NB4 (cell line): ENCODE results near the gene YPEL1.

Experiments used
- CTCF ChIP-seq: IDR thresholded peaks from one replicate; pipeline ENCODE4 v1.5.1; 2012; ENCODE audit warnings: low read depth, low read length
- MAX ChIP-seq: IDR thresholded peaks from 2 replicates; pipeline ENCODE4 v1.6.1; 2011; ENCODE audit warnings: low read depth, low read length
- POLR2A ChIP-seq: IDR thresholded peaks from 2 replicates; pipeline ENCODE4 v1.6.1; 2011; ENCODE audit warnings: mild to moderate bottlenecking; ENCODE audit not compliant: insufficient read length; ENCODE audit errors: extremely low read depth

- TF ChIP-seq CTCF (no peak), POLR2A (no peak), MAX (no peak)
These were observed 32.6 kb downstream of the YPEL1 start for GRCh38 chr22:21702700-21703683.
